HEK293 (cell line): ENCODE results near the gene IDE.

ENCODE experiments used
- BCL11A ChIP-seq: fragments of 450-650 bp; formaldehyde crosslinking; IDR thresholded peaks from 2 replicates; pipeline ENCODE4 v1.5.1; 2016; ENCODE audit warnings: low read depth, missing biosample characterization, missing genetic modification characterization
- ZNF121 ChIP-seq: fragments of 450-650 bp; formaldehyde crosslinking; IDR thresholded peaks from 2 replicates; pipeline ENCODE4 v1.5.1; 2016; ENCODE audit warnings: missing biosample characterization, missing genetic modification characterization
- ZNF211 ChIP-seq: fragments of 450-650 bp; formaldehyde crosslinking; IDR thresholded peaks from 2 replicates; pipeline ENCODE4 v1.5.1; 2016; ENCODE audit warnings: low read depth, missing biosample characterization, missing genetic modification characterization
- ZNF391 ChIP-seq: fragments of 450-650 bp; formaldehyde crosslinking; IDR thresholded peaks from 2 replicates; pipeline ENCODE4 v1.5.1; 2016; ENCODE audit warnings: low read depth, missing biosample characterization, missing genetic modification characterization, borderline replicate concordance
- TF ChIP-seq, protein P1 (sequence below): fragments of 450-650 bp; formaldehyde crosslinking; IDR thresholded peaks from 2 replicates; pipeline ENCODE4 v1.5.1; 2016; ENCODE audit warnings: missing biosample characterization, missing genetic modification characterization
- TF ChIP-seq, protein P2 (sequence below): fragments of 450-650 bp; formaldehyde crosslinking; IDR thresholded peaks from 2 replicates; pipeline ENCODE4 v1.5.1; 2016; ENCODE audit warnings: missing biosample characterization, missing genetic modification characterization

DNA sequence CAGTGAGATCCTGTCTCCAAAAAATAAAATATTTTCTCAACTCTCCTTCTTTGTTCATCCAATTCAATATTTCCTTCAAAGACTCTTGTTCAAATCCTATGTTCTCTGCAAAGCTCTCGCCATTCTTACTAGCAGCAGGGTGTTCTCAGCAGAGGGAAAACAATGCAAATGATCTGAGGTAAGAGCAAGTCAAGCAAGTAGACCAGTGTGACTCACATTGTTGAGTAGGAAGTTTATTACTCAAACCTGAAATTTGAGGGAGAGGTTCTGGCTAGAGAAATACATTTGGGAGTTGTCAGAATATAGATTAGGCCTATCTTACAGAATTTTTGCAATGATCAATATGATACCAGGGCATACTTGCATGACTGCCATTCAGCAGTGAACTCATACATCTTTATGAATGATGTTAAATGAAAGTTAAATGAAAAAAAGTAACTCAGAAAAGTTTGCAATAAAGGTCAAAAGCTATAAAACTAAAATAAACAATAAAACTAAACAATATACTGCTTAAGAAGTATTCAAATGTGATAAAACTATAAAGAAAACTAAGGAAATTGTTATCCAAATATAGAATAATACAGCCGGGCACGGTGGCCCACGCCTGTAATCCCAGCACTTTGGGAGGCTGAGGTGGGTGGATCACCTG lies 5.8 kb downstream of the IDE start:
- TF ChIP-seq, protein P1, sequence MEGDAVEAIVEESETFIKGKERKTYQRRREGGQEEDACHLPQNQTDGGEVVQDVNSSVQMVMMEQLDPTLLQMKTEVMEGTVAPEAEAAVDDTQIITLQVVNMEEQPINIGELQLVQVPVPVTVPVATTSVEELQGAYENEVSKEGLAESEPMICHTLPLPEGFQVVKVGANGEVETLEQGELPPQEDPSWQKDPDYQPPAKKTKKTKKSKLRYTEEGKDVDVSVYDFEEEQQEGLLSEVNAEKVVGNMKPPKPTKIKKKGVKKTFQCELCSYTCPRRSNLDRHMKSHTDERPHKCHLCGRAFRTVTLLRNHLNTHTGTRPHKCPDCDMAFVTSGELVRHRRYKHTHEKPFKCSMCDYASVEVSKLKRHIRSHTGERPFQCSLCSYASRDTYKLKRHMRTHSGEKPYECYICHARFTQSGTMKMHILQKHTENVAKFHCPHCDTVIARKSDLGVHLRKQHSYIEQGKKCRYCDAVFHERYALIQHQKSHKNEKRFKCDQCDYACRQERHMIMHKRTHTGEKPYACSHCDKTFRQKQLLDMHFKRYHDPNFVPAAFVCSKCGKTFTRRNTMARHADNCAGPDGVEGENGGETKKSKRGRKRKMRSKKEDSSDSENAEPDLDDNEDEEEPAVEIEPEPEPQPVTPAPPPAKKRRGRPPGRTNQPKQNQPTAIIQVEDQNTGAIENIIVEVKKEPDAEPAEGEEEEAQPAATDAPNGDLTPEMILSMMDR (tag by site-specific recombination), result no peak
- TF ChIP-seq ZNF211 (no peak), ZNF121 (tag by site-specific recombination) (no peak), BCL11A (tag by site-specific recombination) (no peak), ZNF391 (no peak)
- TF ChIP-seq, protein P2, sequence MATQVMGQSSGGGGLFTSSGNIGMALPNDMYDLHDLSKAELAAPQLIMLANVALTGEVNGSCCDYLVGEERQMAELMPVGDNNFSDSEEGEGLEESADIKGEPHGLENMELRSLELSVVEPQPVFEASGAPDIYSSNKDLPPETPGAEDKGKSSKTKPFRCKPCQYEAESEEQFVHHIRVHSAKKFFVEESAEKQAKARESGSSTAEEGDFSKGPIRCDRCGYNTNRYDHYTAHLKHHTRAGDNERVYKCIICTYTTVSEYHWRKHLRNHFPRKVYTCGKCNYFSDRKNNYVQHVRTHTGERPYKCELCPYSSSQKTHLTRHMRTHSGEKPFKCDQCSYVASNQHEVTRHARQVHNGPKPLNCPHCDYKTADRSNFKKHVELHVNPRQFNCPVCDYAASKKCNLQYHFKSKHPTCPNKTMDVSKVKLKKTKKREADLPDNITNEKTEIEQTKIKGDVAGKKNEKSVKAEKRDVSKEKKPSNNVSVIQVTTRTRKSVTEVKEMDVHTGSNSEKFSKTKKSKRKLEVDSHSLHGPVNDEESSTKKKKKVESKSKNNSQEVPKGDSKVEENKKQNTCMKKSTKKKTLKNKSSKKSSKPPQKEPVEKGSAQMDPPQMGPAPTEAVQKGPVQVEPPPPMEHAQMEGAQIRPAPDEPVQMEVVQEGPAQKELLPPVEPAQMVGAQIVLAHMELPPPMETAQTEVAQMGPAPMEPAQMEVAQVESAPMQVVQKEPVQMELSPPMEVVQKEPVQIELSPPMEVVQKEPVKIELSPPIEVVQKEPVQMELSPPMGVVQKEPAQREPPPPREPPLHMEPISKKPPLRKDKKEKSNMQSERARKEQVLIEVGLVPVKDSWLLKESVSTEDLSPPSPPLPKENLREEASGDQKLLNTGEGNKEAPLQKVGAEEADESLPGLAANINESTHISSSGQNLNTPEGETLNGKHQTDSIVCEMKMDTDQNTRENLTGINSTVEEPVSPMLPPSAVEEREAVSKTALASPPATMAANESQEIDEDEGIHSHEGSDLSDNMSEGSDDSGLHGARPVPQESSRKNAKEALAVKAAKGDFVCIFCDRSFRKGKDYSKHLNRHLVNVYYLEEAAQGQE (tag by site-specific recombination), result no peak
